Activated naive CD4-positive, alpha-beta T cell treated with anti-CD3 and anti-CD28 coated beads, Interleukin-2, amount 50 U/mL, for 72 hours (primary cell): ENCODE data around the gene TADA3. TPM values are rescaled to one million over a fixed set of nuclear protein-coding genes. Genes with fewer than 3 reads are reported as not detected.

ENCODE experiments used
- ATAC-seq, 2 donors: fragments of 150-1000 bp; cut with Tn5 transposase; 2 replicates each; pipeline ENCODE4 v1.10.0; 2021; ENCODE audit warnings: mild to moderate bottlenecking in 2 of 2, moderate library complexity in 2 of 2
- DNase-seq, 2 donors: peaks; one replicate each; pipeline ENCODE4 v3.0.0; 2021 to 2022; ENCODE audit warnings: low spot score in 2 of 2
- H3K27ac Mint-ChIP-seq, 2 donors: one replicate each; pipeline ENCODE4 v1.8.0; 2022; ENCODE audit warnings: mild to moderate bottlenecking in 2 of 2, mixed read lengths in 2 of 2
- H3K36me3 Mint-ChIP-seq, 2 donors: one replicate each; pipeline ENCODE4 v1.8.0; 2022; ENCODE audit warnings: mixed read lengths in 2 of 2
- H3K9me3 Mint-ChIP-seq, 2 donors: one replicate each; pipeline ENCODE4 v1.8.0; 2022; ENCODE audit warnings: mixed read lengths in 2 of 2
- total RNA-seq, 2 donors: library from RNA; stranded (reverse); gene quantifications; one replicate each; pipeline ENCODE4 v1.2.3, GENCODE V29; 2022

TADA3 gene
- total RNA-seq = 10 to 100 TPM; 47.5 to 92.3 TPM

GRCh38 chr3:9792405-9793160 lies at the start of gene TADA3, which contains the start of gene ARPC4:
TSS of gene TADA3 (minus strand) at chr3:9792473. CDS start at chr3:9791466, 1,007 bp downstream.
TSS of gene ARPC4 (plus strand) at chr3:9793082. CDS start at chr3:9793122, 40 bp downstream.
- peak; percentile 86 to 95 for DNase-seq
- peaks cover 54 to 65% of the 10 kb centered on the region in 2 donors for H3K36me3 Mint-ChIP-seq
- H3K27ac Mint-ChIP-seq = peak within 1 kb of the TSS; percentile 98 to 99
- peak; percentile 82 to 88 for ATAC-seq
- no peaks in the 10 kb centered on the region for H3K9me3 Mint-ChIP-seq

- Mint-ChIP-seq H3K36me3 (peaks cover 24 to 28% of the 10 kb centered on the region in 2 donors), H3K27ac (peak overlapping the region in 1 of 2 donors; percentile 10), H3K9me3 (no peaks in the 10 kb centered on the region)
- ATAC-seq (no peak), DNase-seq (no peak)
Observed at GRCh38 chr3:9841015-9841414, 48.7 kb upstream of the TADA3 start.

GRCh38 chr3:9838856-9839255 lies 46.6 kb upstream of the TADA3 start:
- H3K27ac Mint-ChIP-seq = peak overlapping the region; percentile 44 to 78
- no peaks in the 10 kb centered on the region for H3K9me3 Mint-ChIP-seq
- no peak for ATAC-seq
- H3K36me3 Mint-ChIP-seq = peaks cover 22 to 27% of the 10 kb centered on the region in 2 donors
- no peak for DNase-seq

- ATAC-seq = no peak
- Mint-ChIP-seq H3K9me3 (no peaks in the 10 kb centered on the region), H3K36me3 (peaks cover 16 to 23% of the 10 kb centered on the region in 2 donors), H3K27ac (peak overlapping the region in 1 of 2 donors; percentile 44)
- no peak for DNase-seq
Observed at GRCh38 chr3:9837701-9838582, 45.7 kb upstream of the TADA3 start.

- H3K36me3 Mint-ChIP-seq = no peaks in the 10 kb centered on the region
Observed at GRCh38 chr3:9834520-9835380, 42.5 kb upstream of the TADA3 start.

GRCh38 chr3:9833078-9833477 lies 40.8 kb upstream of the TADA3 start:
- no peak for ATAC-seq

More at GRCh38 chr3:9834520-9835380, 42.5 kb upstream of the TADA3 start:
- H3K9me3 Mint-ChIP-seq = no peaks in the 10 kb centered on the region
- no peak for ATAC-seq
- H3K27ac Mint-ChIP-seq = peak overlapping the region; percentile 72 to 73
- DNase-seq = no peak

GRCh38 chr3:9831253-9831652 lies 39.0 kb upstream of the TADA3 start:
- Mint-ChIP-seq H3K27ac (peak overlapping the region in 1 of 2 donors; percentile 64), H3K9me3 (no peaks in the 10 kb centered on the region), H3K36me3 (no peaks in the 10 kb centered on the region)
- DNase-seq (no peak), ATAC-seq (no peak)

More at GRCh38 chr3:9833078-9833477, 40.8 kb upstream of the TADA3 start:
- no peak for DNase-seq
- Mint-ChIP-seq H3K36me3 (no peaks in the 10 kb centered on the region), H3K9me3 (no peaks in the 10 kb centered on the region), H3K27ac (no peak overlapping the region)

- H3K36me3 Mint-ChIP-seq = no peaks in the 10 kb centered on the region
- peak in 1 of 2 donors; percentile 14 for ATAC-seq
Observed at GRCh38 chr3:9828801-9829755, 36.8 kb upstream of the TADA3 start.

GRCh38 chr3:9826815-9827573 lies 34.7 kb upstream of the TADA3 start:
- Mint-ChIP-seq H3K27ac (peak overlapping the region; percentile 36 to 44), H3K36me3 (no peaks in the 10 kb centered on the region), H3K9me3 (no peaks in the 10 kb centered on the region)
- DNase-seq (peak in 1 of 2 donors; percentile 45), ATAC-seq (peak; percentile 40 to 67)

More at GRCh38 chr3:9828801-9829755, 36.8 kb upstream of the TADA3 start:
- Mint-ChIP-seq H3K9me3 (no peaks in the 10 kb centered on the region), H3K27ac (no peak overlapping the region)
- DNase-seq = no peak

- no peaks in the 10 kb centered on the region for H3K9me3 Mint-ChIP-seq
- no peak overlapping the region for H3K27ac Mint-ChIP-seq
- DNase-seq = no peak
- no peak for ATAC-seq
- H3K36me3 Mint-ChIP-seq = peaks cover 0 to 6% of the 10 kb centered on the region in 2 donors
Observed at GRCh38 chr3:9825451-9826040, 33.3 kb upstream of the TADA3 start.

- H3K36me3 Mint-ChIP-seq = peaks cover 0 to 6% of the 10 kb centered on the region in 2 donors
Observed at GRCh38 chr3:9820946-9821345, 28.7 kb upstream of the TADA3 start.

GRCh38 chr3:9820543-9820942 lies 28.3 kb upstream of the TADA3 start:
- peaks cover 0 to 6% of the 10 kb centered on the region in 2 donors for H3K36me3 Mint-ChIP-seq
- no peaks in the 10 kb centered on the region for H3K9me3 Mint-ChIP-seq
- H3K27ac Mint-ChIP-seq = peak overlapping the region in 1 of 2 donors; percentile 5
- ATAC-seq (peak in 1 of 2 donors; percentile 16), DNase-seq (no peak)

More at GRCh38 chr3:9820946-9821345, 28.7 kb upstream of the TADA3 start:
- DNase-seq = no peak
- peak; percentile 32 to 40 for ATAC-seq
- peak overlapping the region in 1 of 2 donors; percentile 5 for H3K27ac Mint-ChIP-seq
- no peaks in the 10 kb centered on the region for H3K9me3 Mint-ChIP-seq

- DNase-seq (no peak), ATAC-seq (no peak)
- no peaks in the 10 kb centered on the region for H3K9me3 Mint-ChIP-seq
- H3K27ac Mint-ChIP-seq = peak overlapping the region in 1 of 2 donors; percentile 1
- H3K36me3 Mint-ChIP-seq = peaks cover 0 to 6% of the 10 kb centered on the region in 2 donors
Observed at GRCh38 chr3:9818666-9819335, 26.5 kb upstream of the TADA3 start.

- no peak for DNase-seq
- no peak for ATAC-seq
- Mint-ChIP-seq H3K36me3 (peaks cover 0 to 12% of the 10 kb centered on the region in 2 donors), H3K9me3 (no peaks in the 10 kb centered on the region), H3K27ac (peak overlapping the region in 1 of 2 donors; percentile 36)
Observed at GRCh38 chr3:9817436-9817835, 25.2 kb upstream of the TADA3 start.
